ENCODE measurements around the gene DOCK8.

DOCK8 gene

DNA sequence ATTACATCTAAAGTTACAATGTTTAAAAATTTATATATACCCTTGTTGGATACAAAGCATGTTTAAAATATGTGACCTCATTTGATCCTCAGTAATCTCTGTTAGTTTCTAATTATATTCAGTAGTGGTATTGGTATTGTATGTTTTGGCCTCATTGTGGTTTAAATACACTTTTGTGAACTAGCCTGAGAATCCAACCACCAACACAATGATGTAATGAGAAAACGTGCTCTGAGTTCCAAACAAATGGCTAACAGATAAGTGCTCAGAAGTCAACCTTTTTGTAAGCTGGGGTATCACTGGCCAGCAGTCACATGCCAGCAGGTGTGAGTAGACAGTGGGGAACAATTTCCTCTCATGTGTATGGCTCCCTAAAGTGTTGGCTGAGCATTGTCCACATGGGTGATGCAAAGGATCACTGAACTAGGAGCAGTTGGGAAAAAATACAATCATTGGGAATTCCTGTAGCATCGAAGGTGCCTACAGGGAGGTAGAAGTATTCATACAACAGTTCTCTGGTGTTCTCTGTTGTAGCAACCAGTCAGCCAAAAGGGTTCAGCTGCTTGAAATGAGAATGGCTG, 56.1 kb downstream of the DOCK8 start:
- DNase-seq = no peak

- peak; percentile 58 for DNase-seq
These were observed 57.9 kb downstream of the DOCK8 start for GRCh38 chr9:272251-273213.

- no peak for DNase-seq
These were observed 59.7 kb downstream of the DOCK8 start for GRCh38 chr9:274406-274805.

GRCh38 chr9:277601-278295, 63.1 kb downstream of the DOCK8 start:
- no peak for DNase-seq

- no peak for DNase-seq
These were observed 64.0 kb downstream of the DOCK8 start for GRCh38 chr9:278651-279050.

- DNase-seq = no peak
These were observed 65.0 kb downstream of the DOCK8 start for GRCh38 chr9:279674-280073.

DNA sequence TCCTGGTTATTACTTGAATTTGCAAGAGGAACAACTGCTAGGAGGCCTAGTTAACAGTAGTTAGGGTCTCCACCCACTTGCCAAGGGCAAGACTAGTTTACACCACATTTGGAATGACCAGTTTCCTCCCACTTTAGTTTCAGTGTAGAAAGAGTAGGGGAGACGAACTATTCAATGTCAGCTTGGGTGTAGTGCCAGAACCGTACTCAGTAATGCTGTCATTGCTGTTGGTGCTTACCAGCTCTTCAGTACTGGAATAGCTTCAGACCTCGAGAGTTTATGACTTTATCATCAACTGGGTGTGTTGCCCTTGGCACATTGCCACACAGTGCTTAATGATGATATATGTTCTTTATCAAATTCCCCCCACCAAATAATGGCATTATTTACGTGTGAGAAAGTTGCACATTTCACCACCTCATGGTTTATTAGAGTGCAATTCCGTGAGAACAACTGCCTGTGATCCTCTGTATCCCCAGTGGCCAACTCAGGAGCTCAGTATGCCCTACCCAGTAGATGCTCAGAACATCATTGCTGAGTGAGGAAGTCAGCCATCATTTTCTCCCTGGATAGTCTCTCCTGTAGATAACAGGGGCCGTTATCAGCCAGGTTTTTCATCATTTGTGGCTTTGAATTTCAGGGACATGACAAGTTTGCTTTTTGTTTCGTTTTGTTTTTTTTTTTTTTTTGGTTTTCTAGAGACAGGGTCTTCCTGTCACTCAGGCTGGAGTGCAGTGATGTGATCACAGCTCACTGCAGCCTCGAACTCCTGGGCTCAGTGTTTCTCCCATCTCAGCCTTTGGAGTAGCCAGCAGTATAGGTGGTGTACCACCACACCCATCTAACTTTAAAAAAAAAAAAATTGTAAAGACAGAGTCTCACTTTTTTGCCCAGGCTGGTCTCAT, 67.3 kb downstream of the DOCK8 start:
- no peak for DNase-seq

GRCh38 chr9:286071-286740, 71.5 kb downstream of the DOCK8 start:
- DNase-seq = no peak

DNA sequence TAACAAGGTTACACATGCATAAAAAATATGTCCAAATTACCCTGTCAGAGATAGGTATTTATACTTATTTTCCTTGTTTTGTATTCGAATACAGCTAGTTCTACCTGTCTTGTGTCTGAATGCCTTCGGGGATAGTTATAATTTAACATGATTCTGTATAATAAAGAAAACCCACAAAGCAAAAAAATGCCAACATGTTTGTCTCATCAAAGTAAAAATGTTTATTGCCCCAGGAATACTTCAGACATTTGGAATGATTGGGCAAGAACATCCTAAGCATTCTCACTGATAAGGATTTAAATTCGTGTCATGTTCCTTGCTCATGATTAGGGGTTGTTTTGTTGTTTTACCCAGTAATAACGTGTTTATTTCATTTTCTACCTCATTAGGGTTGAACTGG, 74.5 kb downstream of the DOCK8 start:
- no peak for DNase-seq

GRCh38 chr9:292915-293314, 78.2 kb downstream of the DOCK8 start:
- DNase-seq = no peak

GRCh38 chr9:295576-295975, 80.9 kb downstream of the DOCK8 start:
- DNase-seq = no peak

GRCh38 chr9:296411-296810, 81.7 kb downstream of the DOCK8 start:
- no peak for DNase-seq

DNA sequence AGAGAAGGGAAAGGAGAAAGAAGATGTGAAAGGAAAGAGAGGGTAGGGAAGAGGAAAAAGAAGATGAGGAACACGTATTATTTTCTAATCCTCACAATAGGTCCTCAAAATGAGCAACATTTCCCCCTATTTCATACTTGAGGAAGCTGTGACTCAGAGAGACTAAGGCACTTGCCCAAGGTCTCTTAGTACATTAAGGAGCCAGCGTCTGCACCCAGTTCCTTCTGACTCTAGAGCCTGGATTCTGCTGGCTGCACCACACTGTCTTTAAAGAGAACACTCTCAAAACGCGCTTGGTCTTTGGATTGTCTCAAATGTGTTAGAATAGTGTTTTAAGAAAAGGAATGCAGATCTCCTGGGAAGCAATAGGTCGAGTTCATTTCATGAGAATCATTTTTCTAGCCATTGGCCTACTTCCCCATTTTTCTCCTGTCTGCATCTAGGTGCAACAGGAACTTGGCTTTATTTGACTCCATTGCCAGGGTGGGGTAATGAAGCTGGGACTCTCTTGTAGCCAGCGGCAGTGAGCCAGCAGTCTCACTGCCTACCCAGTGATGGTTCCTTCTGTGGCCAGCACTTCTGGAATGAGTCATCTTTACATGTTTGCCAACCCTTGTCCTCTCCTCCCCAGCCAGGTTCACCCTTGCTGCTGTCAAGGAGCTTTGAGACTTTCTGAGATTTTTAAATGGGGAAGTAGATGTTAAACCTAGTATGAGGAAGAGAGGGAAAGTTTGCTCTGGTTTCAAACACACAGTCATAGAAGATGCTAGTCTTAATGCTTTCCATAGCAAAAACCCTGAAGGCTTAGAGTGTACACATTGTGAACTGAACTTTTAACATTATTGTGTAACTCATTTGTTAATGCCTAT, 82.7 kb downstream of the DOCK8 start:
- no peak for DNase-seq

GRCh38 chr9:303502-303901, 88.8 kb downstream of the DOCK8 start:
- no peak for DNase-seq

DNA sequence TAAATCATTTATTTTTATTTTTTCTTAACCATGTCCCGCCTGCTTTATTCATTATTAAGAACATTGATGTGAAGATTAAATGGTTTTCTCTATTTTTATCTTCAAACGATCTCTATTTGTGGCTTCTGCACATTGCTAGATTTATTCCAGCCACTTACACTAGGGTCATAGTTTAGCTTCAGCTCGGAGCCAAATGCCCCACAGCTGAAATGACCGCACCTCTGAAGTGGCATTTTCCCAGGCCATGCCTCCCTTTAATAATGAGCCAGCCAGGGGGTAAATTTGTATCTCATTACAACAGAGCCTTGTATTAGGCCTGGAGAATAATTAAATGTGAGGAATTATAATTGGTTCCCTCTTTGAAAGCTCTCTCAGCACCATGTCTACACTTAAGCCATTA, 89.4 kb downstream of the DOCK8 start:
- no peak for DNase-seq

GRCh38 chr9:304519-305185, 90.0 kb downstream of the DOCK8 start:
- DNase-seq = no peak

DNA sequence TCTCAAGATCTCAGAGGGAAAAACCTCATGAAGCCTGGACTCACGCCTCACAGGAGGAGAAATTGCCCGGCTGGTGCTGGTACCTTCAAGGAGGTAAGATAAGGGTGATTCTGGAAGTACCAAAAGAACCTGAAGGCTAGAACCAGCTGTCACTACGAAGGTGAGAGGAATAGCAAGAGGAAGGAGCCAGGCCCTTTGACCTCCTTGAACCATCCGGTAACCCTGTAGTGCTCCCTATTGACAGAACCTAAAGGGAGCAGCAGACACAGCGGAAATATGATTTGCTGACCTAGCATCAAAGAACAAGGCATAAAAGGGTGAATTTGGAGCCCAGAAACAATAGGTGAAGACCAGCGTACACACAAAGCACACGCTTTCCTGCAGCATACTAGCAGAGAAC, 92.2 kb downstream of the DOCK8 start:
- no peak for DNase-seq

- no peak for DNase-seq
These were observed 97.2 kb downstream of the DOCK8 start for GRCh38 chr9:311841-312240.

DNA sequence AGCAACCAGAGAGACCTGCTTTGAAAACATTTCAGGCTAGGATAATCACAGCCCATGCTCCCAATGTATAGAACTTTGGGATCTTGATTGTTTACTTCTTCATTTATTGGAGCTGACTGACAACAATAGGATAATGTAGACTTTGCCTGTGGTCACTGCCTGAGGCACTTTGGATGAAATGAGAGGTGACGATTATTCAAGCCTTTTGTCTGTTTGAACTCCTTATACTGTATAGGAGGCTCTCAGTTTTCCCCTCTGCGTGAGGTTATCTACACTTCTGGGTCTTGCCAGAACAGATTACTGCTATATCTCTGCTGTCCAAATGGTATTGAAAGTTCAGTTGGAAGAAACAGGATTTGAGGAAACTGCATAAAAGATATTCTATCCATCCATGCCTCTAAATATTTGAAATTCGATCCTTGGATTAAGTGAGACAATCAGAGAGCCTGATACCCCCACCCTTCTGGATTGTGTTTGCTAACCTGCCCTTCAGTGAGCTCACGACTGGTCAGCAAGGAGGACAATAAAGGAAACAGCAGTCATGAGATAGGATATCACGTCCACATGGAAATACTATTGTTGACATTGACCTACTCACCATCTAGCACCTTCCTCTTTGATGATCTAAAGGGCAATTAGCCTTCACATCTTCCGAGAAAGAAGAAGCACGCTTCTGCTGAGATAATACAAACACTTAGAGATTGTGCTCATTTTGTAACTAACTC, 98.1 kb downstream of the DOCK8 start:
- DNase-seq = no peak

Measured in activated CD4-positive, CD25-positive, alpha-beta regulatory T cell treated with anti-CD3 and anti-CD28 coated beads, Interleukin-2, amount 50 U/mL, for 72 hours (primary cell).